ENCODE measurements around the gene ZFYVE9.
A peak's percentile ranks its signal among the peaks of the same experiment; 100 is the strongest.

The ZFYVE9 gene

GRCh38 chr1:52365746-52366516 is 224.0 kb downstream of the ZFYVE9 start, which contains the start of gene CC2D1B (continued):
- TF ChIP-seq ZSCAN4 (tag by site-specific recombination; IDR thresholded peaks at IDR 0.05) (no peak), ZNF654 (tag by site-specific recombination; IDR thresholded peaks at IDR 0.05; ENCODE audit: low read depth) (no peak), ZNF423 (tag by site-specific recombination; IDR thresholded peaks at IDR 0.05) (no peak), ZNF23 (tag by site-specific recombination; IDR thresholded peaks at IDR 0.05; ENCODE audit: borderline replicate concordance) (no peak), ZNF530 (tag by site-specific recombination; IDR thresholded peaks at IDR 0.05; ENCODE audit: low read depth) (no peak), ZNF561 (tag by site-specific recombination; IDR thresholded peaks at IDR 0.05; ENCODE audit: borderline replicate concordance) (peak; percentile 74; the same call in 1 of the 2 replicates), ZNF16 (tag by site-specific recombination; IDR thresholded peaks at IDR 0.05; ENCODE audit: low read depth) (0 out of 2 replicates have a peak, but pooled peaks have one; percentile 21), TRIM28 (IDR thresholded peaks at IDR 0.05; ENCODE audit: borderline replicate concordance, low read length) (no peak), ZNF223 (tag by site-specific recombination; IDR thresholded peaks at IDR 0.05) (no peak), ZNF114 (tag by site-specific recombination; IDR thresholded peaks at IDR 0.05) (no peak), ZNF416 (tag by site-specific recombination; IDR thresholded peaks at IDR 0.05) (no peak), ZNF624 (tag by site-specific recombination; IDR thresholded peaks at IDR 0.05) (no peak), PRDM2 (tag by site-specific recombination; IDR thresholded peaks at IDR 0.05; ENCODE audit: borderline replicate concordance) (0 out of 2 replicates have a peak, but pooled peaks have one; percentile 28), ZNF521 (tag by site-specific recombination; IDR thresholded peaks at IDR 0.05) (no peak), ZNF239 (tag by site-specific recombination; IDR thresholded peaks at IDR 0.05) (no peak), RBAK (tag by site-specific recombination; IDR thresholded peaks at IDR 0.05) (no peak), ZNF350 (tag by site-specific recombination; IDR thresholded peaks at IDR 0.05) (no peak), YY1 (tag by site-specific recombination; IDR thresholded peaks at IDR 0.05) (no peak), ZNF707 (tag by site-specific recombination; IDR thresholded peaks at IDR 0.05) (no peak), ZNF37A (tag by site-specific recombination; IDR thresholded peaks at IDR 0.05) (no peak), GLIS2 (tag by site-specific recombination; IDR thresholded peaks at IDR 0.05) (peak; percentile 99), GLI4 (tag by site-specific recombination; IDR thresholded peaks at IDR 0.05) (0 out of 2 replicates have a peak, but pooled peaks have one; percentile 67), ZNF768 (tag by site-specific recombination; IDR thresholded peaks at IDR 0.05) (no peak), ZBTB7A (tag by site-specific recombination; IDR thresholded peaks at IDR 0.05; ENCODE audit: low read depth) (peak; percentile 35; the same call in 1 of the 2 replicates), ZFP69B (tag by site-specific recombination; IDR thresholded peaks at IDR 0.05) (no peak; the same call in 1 of the 2 replicates), ZNF549 (tag by site-specific recombination; IDR thresholded peaks at IDR 0.05) (no peak), ZNF292 (tag by site-specific recombination; IDR thresholded peaks at IDR 0.05; ENCODE audit: borderline replicate concordance, low read depth) (no peak), KLF10 (tag by site-specific recombination; IDR thresholded peaks at IDR 0.05) (peak; percentile 98), ZNF747 (tag by site-specific recombination; IDR thresholded peaks at IDR 0.05) (no peak), SCRT2 (tag by site-specific recombination; IDR thresholded peaks at IDR 0.05) (peak; percentile 100), ZNF2 (tag by site-specific recombination; IDR thresholded peaks at IDR 0.05) (peak; percentile 56), BCL11A (tag by site-specific recombination; IDR thresholded peaks at IDR 0.05; ENCODE audit: low read depth) (no peak)
- TF ChIP-seq, protein P1, sequence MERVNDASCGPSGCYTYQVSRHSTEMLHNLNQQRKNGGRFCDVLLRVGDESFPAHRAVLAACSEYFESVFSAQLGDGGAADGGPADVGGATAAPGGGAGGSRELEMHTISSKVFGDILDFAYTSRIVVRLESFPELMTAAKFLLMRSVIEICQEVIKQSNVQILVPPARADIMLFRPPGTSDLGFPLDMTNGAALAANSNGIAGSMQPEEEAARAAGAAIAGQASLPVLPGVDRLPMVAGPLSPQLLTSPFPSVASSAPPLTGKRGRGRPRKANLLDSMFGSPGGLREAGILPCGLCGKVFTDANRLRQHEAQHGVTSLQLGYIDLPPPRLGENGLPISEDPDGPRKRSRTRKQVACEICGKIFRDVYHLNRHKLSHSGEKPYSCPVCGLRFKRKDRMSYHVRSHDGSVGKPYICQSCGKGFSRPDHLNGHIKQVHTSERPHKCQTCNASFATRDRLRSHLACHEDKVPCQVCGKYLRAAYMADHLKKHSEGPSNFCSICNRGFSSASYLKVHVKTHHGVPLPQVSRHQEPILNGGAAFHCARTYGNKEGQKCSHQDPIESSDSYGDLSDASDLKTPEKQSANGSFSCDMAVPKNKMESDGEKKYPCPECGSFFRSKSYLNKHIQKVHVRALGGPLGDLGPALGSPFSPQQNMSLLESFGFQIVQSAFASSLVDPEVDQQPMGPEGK (tag by site-specific recombination; IDR thresholded peaks at IDR 0.05): peak; percentile 91

All from HEK293 (cell line).